CD4-positive, alpha-beta T cell (primary cell): ENCODE data around the gene HNRNPAB. TPM values are rescaled to one million over a fixed set of nuclear protein-coding genes. Genes with fewer than 3 reads are reported as not detected.

Experiments used
- ATAC-seq: fragments of 200-7000 bp; cut with Tn5 transposase; one replicate; pipeline ENCODE4 v1.10.0; 2022; ENCODE audit warnings: mild to moderate bottlenecking; ENCODE audit not compliant: poor library complexity
- CTCF ChIA-PET: fragments of 350-600 bp; sonication (Branson Sonifier 250); formaldehyde crosslinking; loops from one replicate; lab custom pipeline; 2021; ENCODE audit warnings: antibody characterized with exemption, inconsistent platforms; lab: Charles Lee
- POLR2A ChIA-PET: fragments of 350-600 bp; sonication (Branson Sonifier 250); formaldehyde crosslinking; loops from one replicate; lab custom pipeline; 2021; ENCODE audit warnings: antibody characterized with exemption, inconsistent platforms; lab: Charles Lee
- DNase-seq, 14 experiments: peaks; one replicate each; pipeline ENCODE4 v3.0.0-alpha.2; 2013 to 2020; ENCODE audit warnings: mixed read lengths in 2 of 14
- H3K27ac ChIP-seq, 2 donors: one replicate each; pipeline versions ENCODE4 v1.5.1 to v1.7.0; 2013; ENCODE audit warnings: low read length in 2 of 2, low read depth in 1 of 2, mild to moderate bottlenecking in 1 of 2
- H3K27me3 ChIP-seq, 2 experiments: 1 replicate in 1 of 2; 2 replicates in 1 of 2; pipeline versions ENCODE4 v1.6.1 to v1.7.0; 2013; ENCODE audit warnings: low read length in 2 of 2, control low read depth in 1 of 2, mild to moderate bottlenecking in 1 of 2, moderate library complexity in 1 of 2; ENCODE audit not compliant: insufficient read depth in 2 of 2, control insufficient read depth in 1 of 2
- H3K36me3 ChIP-seq: one replicate; pipeline ENCODE4 v1.6.1; 2013; ENCODE audit warnings: low read length, control low read depth; ENCODE audit not compliant: insufficient read depth
- H3K4me1 ChIP-seq: one replicate; pipeline ENCODE4 v1.6.1; 2013; ENCODE audit warnings: low read length, control low read depth; ENCODE audit not compliant: insufficient read depth
- H3K4me3 ChIP-seq: one replicate; pipeline ENCODE4 v1.5.1; 2013; ENCODE audit warnings: mild to moderate bottlenecking, low read length, moderate library complexity
- H3K9me3 ChIP-seq, 2 experiments: 1 replicate in 1 of 2; 2 replicates in 1 of 2; pipeline versions ENCODE4 v1.6.1 to v1.7.0; 2013; ENCODE audit warnings: low read length in 2 of 2, mild to moderate bottlenecking in 2 of 2, control low read depth in 1 of 2, moderate library complexity in 1 of 2; ENCODE audit not compliant: control insufficient read depth in 1 of 2, insufficient read depth in 1 of 2
- H3K27ac Mint-ChIP-seq: one replicate; pipeline ENCODE4 v1.8.0; 2020; ENCODE audit warnings: mixed read lengths
- H3K27me3 Mint-ChIP-seq: one replicate; pipeline ENCODE4 v1.8.0; 2021; ENCODE audit warnings: mixed read lengths
- H3K36me3 Mint-ChIP-seq: one replicate; pipeline ENCODE4 v1.8.0; 2021; ENCODE audit warnings: low read depth, mixed read lengths
- H3K4me1 Mint-ChIP-seq: one replicate; pipeline ENCODE4 v1.8.0; 2021; ENCODE audit warnings: low read depth, mixed read lengths
- H3K4me3 Mint-ChIP-seq: one replicate; pipeline ENCODE4 v1.8.0; 2020; ENCODE audit warnings: mild to moderate bottlenecking, mixed read lengths
- H3K9me3 Mint-ChIP-seq: one replicate; pipeline ENCODE4 v1.8.0; 2020; ENCODE audit warnings: mixed read lengths
- intact Hi-C, 2 experiments: fragments of 100-400 bp; cut with DNase I in 1 of 2; cut with micrococcal nuclease in 1 of 2; formaldehyde crosslinking; loops; one replicate each; pipeline versions ENCODE4 v1.15.1 to v1.9.0; 2023 to 2025; cut with DNase I, micrococcal nuclease
- total RNA-seq, 174 experiments: library from RNA in 2 of 174; stranded (reverse) in 2 of 174; gene quantifications; one replicate each; pipeline ENCODE4 v1.2.3 and lab custom pipeline; 2021 to 2026
- TF ChIP-seq, protein P1 (sequence below): fragments of 200-600 bp; IDR thresholded peaks from one replicate; pipeline ENCODE4 v1.8.0; 2022; ENCODE audit warnings: antibody characterized with exemption, mild to moderate bottlenecking

HNRNPAB gene
- total RNA-seq, 2 experiments from 2014 or later = 63.6 to 68.9 TPM

DNA sequence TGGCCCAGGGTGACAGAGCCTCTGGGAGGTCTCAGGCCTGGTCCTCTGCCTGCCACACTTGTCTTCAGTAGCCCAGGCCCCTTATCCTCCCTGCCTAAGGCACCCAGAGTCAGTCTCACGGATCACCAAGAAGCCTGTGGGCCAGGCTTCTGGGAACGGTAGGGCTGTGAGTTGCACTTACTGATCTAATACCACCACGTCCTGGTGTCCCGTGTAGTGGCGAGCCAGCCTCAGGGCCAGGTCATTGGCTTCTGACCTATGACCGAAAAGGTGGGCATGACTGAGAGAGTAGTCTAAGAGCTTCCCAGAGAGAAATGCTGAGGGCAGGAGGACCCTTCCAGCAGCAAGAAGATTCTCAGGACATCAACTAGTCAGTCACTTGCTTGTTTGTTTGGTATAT is 20.8 kb downstream of the HNRNPAB start:
- H3K4me3 Mint-ChIP-seq = no peak overlapping the region
- no peaks in the 10 kb centered on the region for H3K9me3 ChIP-seq
- H3K27ac Mint-ChIP-seq = peak overlapping the region; percentile 10
- peaks cover 63% of the 10 kb centered on the region for H3K4me1 Mint-ChIP-seq
- no peaks in the 10 kb centered on the region for H3K27me3 ChIP-seq
- no peak overlapping the region for H3K4me3 ChIP-seq
- H3K36me3 ChIP-seq = peaks cover 79% of the 10 kb centered on the region
- no peak overlapping the region for H3K27ac ChIP-seq
- TF ChIP-seq, protein P1, sequence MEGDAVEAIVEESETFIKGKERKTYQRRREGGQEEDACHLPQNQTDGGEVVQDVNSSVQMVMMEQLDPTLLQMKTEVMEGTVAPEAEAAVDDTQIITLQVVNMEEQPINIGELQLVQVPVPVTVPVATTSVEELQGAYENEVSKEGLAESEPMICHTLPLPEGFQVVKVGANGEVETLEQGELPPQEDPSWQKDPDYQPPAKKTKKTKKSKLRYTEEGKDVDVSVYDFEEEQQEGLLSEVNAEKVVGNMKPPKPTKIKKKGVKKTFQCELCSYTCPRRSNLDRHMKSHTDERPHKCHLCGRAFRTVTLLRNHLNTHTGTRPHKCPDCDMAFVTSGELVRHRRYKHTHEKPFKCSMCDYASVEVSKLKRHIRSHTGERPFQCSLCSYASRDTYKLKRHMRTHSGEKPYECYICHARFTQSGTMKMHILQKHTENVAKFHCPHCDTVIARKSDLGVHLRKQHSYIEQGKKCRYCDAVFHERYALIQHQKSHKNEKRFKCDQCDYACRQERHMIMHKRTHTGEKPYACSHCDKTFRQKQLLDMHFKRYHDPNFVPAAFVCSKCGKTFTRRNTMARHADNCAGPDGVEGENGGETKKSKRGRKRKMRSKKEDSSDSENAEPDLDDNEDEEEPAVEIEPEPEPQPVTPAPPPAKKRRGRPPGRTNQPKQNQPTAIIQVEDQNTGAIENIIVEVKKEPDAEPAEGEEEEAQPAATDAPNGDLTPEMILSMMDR = no peak
- H3K4me1 ChIP-seq = peaks cover 39% of the 10 kb centered on the region
- H3K9me3 Mint-ChIP-seq = no peaks in the 10 kb centered on the region
- no peak for DNase-seq
- CTCF ChIA-PET = no interaction called here
- POLR2A ChIA-PET = interaction anchor here (1.0 kb wide), 1 partner anchor 19 kb away, joined by 3 read pairs; no protein-coding TSS in a partner anchor
- ATAC-seq = no peak
- peaks cover 79% of the 10 kb centered on the region for H3K36me3 Mint-ChIP-seq
- intact Hi-C loops = no loop called here
- no peaks in the 10 kb centered on the region for H3K27me3 Mint-ChIP-seq

DNA sequence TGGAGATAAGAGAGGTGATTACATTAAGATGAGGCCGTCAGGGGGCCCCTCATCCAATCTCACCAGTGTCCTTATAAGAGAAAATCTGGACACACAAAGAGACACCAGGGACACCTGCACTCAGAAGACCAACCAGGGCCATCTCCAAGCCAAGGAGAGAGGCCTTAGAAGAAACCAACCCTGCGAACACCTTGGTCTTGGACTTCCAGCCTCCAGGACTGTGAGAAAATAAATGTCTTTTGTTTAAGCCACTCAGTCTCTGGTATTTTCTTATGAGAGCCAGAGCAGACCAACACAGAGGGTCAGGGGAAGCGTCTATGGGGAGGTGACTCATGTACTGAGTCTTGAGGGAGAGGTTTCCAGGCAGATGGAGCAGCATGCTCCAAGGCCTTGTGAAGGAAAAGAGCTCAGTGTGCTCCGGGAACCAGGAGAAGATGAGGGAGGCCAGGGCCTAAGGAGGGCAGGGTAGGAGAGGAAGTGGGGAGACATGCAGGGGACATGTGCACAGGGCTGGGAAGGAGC is 22.9 kb downstream of the HNRNPAB start:
- TF ChIP-seq, protein P1 = no peak
- no peak for ATAC-seq
- peaks cover 65% of the 10 kb centered on the region for H3K4me1 Mint-ChIP-seq
- ChIA-PET POLR2A (no interaction called here), CTCF (no interaction called here)
- no peaks in the 10 kb centered on the region for H3K9me3 ChIP-seq
- H3K27me3 ChIP-seq = no peaks in the 10 kb centered on the region
- peak overlapping the region; percentile 57 for H3K27ac Mint-ChIP-seq
- H3K4me3 ChIP-seq = no peak overlapping the region
- peak overlapping the region; percentile 56 for H3K4me3 Mint-ChIP-seq
- peaks cover 48% of the 10 kb centered on the region for H3K4me1 ChIP-seq
- H3K27me3 Mint-ChIP-seq = no peaks in the 10 kb centered on the region
- no peak for DNase-seq
- peaks cover 79% of the 10 kb centered on the region for H3K36me3 ChIP-seq
- H3K27ac ChIP-seq = no peak overlapping the region
- intact Hi-C loops = no loop called here
- H3K9me3 Mint-ChIP-seq = no peaks in the 10 kb centered on the region
- peaks cover 77% of the 10 kb centered on the region for H3K36me3 Mint-ChIP-seq

DNA sequence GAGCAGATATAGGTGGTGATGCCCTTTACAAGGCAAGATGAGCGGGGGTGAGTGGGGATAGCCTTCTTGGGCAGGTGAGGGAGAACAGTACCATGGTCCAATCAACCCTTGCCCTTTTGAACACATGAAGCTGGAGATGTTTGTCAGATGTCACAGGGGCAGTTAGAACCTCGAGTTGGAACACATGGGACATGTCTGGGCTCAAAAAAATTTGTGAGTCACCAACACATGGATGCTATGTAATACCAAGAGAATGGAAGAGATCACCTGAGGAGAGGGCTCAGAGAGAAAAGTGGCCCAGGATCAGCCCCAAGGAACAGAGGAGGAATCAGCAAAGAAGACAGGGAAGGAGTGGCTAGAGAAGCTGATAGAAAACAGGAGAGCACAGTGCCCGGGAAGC is 23.6 kb downstream of the HNRNPAB start:
- Mint-ChIP-seq H3K4me1 (peaks cover 64% of the 10 kb centered on the region), H3K27ac (peak overlapping the region; percentile 57), H3K4me3 (peak overlapping the region; percentile 56), H3K9me3 (no peaks in the 10 kb centered on the region), H3K27me3 (no peaks in the 10 kb centered on the region), H3K36me3 (peaks cover 74% of the 10 kb centered on the region)
- H3K9me3 ChIP-seq = no peaks in the 10 kb centered on the region
- H3K27me3 ChIP-seq = no peaks in the 10 kb centered on the region
- POLR2A ChIA-PET = no interaction called here
- CTCF ChIA-PET = no interaction called here
- H3K4me1 ChIP-seq = peaks cover 51% of the 10 kb centered on the region
- DNase-seq = no peak
- no peak overlapping the region for H3K27ac ChIP-seq
- H3K36me3 ChIP-seq = peaks cover 72% of the 10 kb centered on the region
- no peak for ATAC-seq
- TF ChIP-seq, protein P1 = no peak
- intact Hi-C loops = no loop called here
- H3K4me3 ChIP-seq = no peak overlapping the region
